Endothelial cell of umbilical vein (primary cell): ENCODE results near the gene ASIC5. TPM values are rescaled to one million over a fixed set of nuclear protein-coding genes. Genes with fewer than 3 reads are reported as not detected.

ENCODE experiments used
- BruUV-seq: library from RNA; stranded (reverse); fragments of 400-500 nt; replicated peaks from 2 replicates; lab custom pipeline; 2021; lab: Mats Ljungman, UMichigan
- CTCF ChIA-PET: fragments of 300-600, 350-600 bp; sonication (Branson Sonifier 250); formaldehyde crosslinking; loops from one replicate; lab custom pipeline; 2021; ENCODE audit warnings: antibody characterized with exemption, inconsistent platforms; lab: Charles Lee
- POLR2A ChIA-PET: fragments of 300-600, 350-600 bp; sonication (Branson Sonifier 250); formaldehyde crosslinking; loops from one replicate; lab custom pipeline; 2021; ENCODE audit warnings: antibody characterized with exemption, inconsistent platforms; lab: Charles Lee
- DNase-seq: peaks from one replicate; pipeline ENCODE4 v3.0.0-alpha.2; 2011; ENCODE audit warnings: low read depth, low spot score
- FAIRE-seq: peaks from 2 replicates; lab custom pipeline; 2011; peaks lifted over from hg19 to GRCh38; lab: Jason Lieb, UNC
- H2AFZ ChIP-seq: 2 replicates; pipeline ENCODE4 v1.6.0; 2012; ENCODE audit warnings: low read depth, low read length, control low read depth, inconsistent platforms
- H3K27ac ChIP-seq: 2 replicates; pipeline ENCODE4 v1.5.1; 2011; ENCODE audit warnings: low read depth, mild to moderate bottlenecking, control low read depth, low read length, moderate library complexity; ENCODE audit not compliant: insufficient read depth
- H3K27me3 ChIP-seq, 2 experiments: 2 replicates each; pipeline versions ENCODE4 v1.6.0 to v1.6.1; 2011; ENCODE audit warnings: low read length in 2 of 2, mixed read lengths in 1 of 2; ENCODE audit not compliant: control insufficient read depth in 2 of 2, insufficient read depth in 2 of 2
- H3K36me3 ChIP-seq, 2 experiments: 2 replicates in 1 of 2; 3 replicates in 1 of 2; pipeline ENCODE4 v1.5.1; 2011; ENCODE audit warnings: low read length in 2 of 2, mild to moderate bottlenecking in 1 of 2, moderate library complexity in 1 of 2; ENCODE audit not compliant: control insufficient read depth in 2 of 2, insufficient read depth in 2 of 2; ENCODE audit errors: extremely low read depth in 1 of 2
- H3K4me1 ChIP-seq: 3 replicates; pipeline ENCODE4 v1.5.1; 2011; ENCODE audit warnings: mild to moderate bottlenecking, low read length; ENCODE audit not compliant: control insufficient read depth, insufficient read depth; ENCODE audit errors: extremely low read depth
- H3K4me2 ChIP-seq: 2 replicates; pipeline ENCODE4 v1.6.1; 2011; ENCODE audit warnings: low read length, control low read depth, mixed read lengths; ENCODE audit not compliant: insufficient read depth
- H3K4me3 ChIP-seq, 3 experiments: fragments of 200-600 bp in 1 of 3; sonication (generic), shearing (Covaris generic) in 1 of 3; replicated peaks in 1 of 3; 2 replicates each; pipeline ENCODE4 v1.5.1; 2011 to 2016; ENCODE audit warnings: control low read depth in 3 of 3, low read length in 3 of 3, mild to moderate bottlenecking in 2 of 3, inconsistent platforms in 1 of 3, low read depth in 1 of 3, moderate library complexity in 1 of 3; ENCODE audit not compliant: insufficient read depth in 1 of 3
- H3K79me2 ChIP-seq: 2 replicates; pipeline ENCODE4 v1.6.0; 2012; ENCODE audit warnings: low read length, inconsistent platforms; ENCODE audit not compliant: control insufficient read depth, insufficient read depth
- H3K9ac ChIP-seq: replicated peaks from 2 replicates; pipeline ENCODE3; 2011; ENCODE audit warnings: low read length, control low read depth; ENCODE audit not compliant: insufficient read depth; ENCODE audit errors: extremely low read depth
- H3K9me1 ChIP-seq: replicated peaks from 3 replicates; pipeline ENCODE4 v1.6.0; 2011; ENCODE audit warnings: mild to moderate bottlenecking, low read length; ENCODE audit not compliant: control insufficient read depth, insufficient read depth; ENCODE audit errors: extremely low read depth
- H3K9me3 ChIP-seq: replicated peaks from 2 replicates; pipeline ENCODE4 v1.5.1; 2012; ENCODE audit warnings: low read length, inconsistent platforms; ENCODE audit not compliant: control insufficient read depth, insufficient read depth
- H4K20me1 ChIP-seq: replicated peaks from 2 replicates; pipeline ENCODE3; 2011; ENCODE audit warnings: mild to moderate bottlenecking, low read length; ENCODE audit not compliant: control insufficient read depth, insufficient read depth; ENCODE audit errors: extremely low read depth
- CTCF ChIP-seq, 2 donors: IDR thresholded peaks; 1 replicate in 1 of 2; 2 replicates in 1 of 2; pipeline ENCODE4 v1.5.1; 2011; ENCODE audit warnings: low read length in 2 of 2, mild to moderate bottlenecking in 2 of 2, moderate library complexity in 2 of 2, control low read depth in 1 of 2, inconsistent platforms in 1 of 2, low read depth in 1 of 2; ENCODE audit not compliant: insufficient read depth in 1 of 2; ENCODE audit errors: extremely low read depth in 1 of 2
- EZH2 ChIP-seq: IDR thresholded peaks from 2 replicates; pipeline ENCODE4 v1.6.1; 2012; ENCODE audit warnings: borderline replicate concordance, low read depth, mild to moderate bottlenecking, moderate library complexity, low read length, inconsistent platforms; ENCODE audit not compliant: severe bottlenecking
- FOS ChIP-seq: IDR thresholded peaks from 2 replicates; pipeline ENCODE4 v1.6.1; 2011; ENCODE audit warnings: mild to moderate bottlenecking, low read length, moderate library complexity, borderline replicate concordance; ENCODE audit not compliant: insufficient read depth
- GATA2 ChIP-seq: IDR thresholded peaks from 2 replicates; pipeline ENCODE4 v1.7.0; 2011; ENCODE audit warnings: low read depth, mild to moderate bottlenecking, moderate library complexity, mixed read lengths, low read length; ENCODE audit not compliant: insufficient read length, insufficient read depth
- JUN ChIP-seq: IDR thresholded peaks from 2 replicates; pipeline ENCODE4 v1.6.1; 2011; ENCODE audit warnings: borderline replicate concordance, low read depth; ENCODE audit not compliant: insufficient read length, insufficient read depth
- MAX ChIP-seq: IDR thresholded peaks from 2 replicates; pipeline ENCODE4 v1.6.1; 2011; ENCODE audit not compliant: insufficient read depth, insufficient read length
- MYC ChIP-seq: IDR thresholded peaks from one replicate; pipeline ENCODE4 v1.6.1; 2011; ENCODE audit warnings: mild to moderate bottlenecking, low read depth, low read length
- POLR2A ChIP-seq: IDR thresholded peaks from 2 replicates; pipeline ENCODE4 v1.6.1; 2012; ENCODE audit warnings: low read depth, mild to moderate bottlenecking, control low read depth, low read length
- POLR2AphosphoS5 ChIP-seq: IDR thresholded peaks from 2 replicates; pipeline ENCODE4 v1.6.1; 2012; ENCODE audit warnings: low read depth, mild to moderate bottlenecking, control low read depth, low read length, moderate library complexity; ENCODE audit not compliant: insufficient read depth
- dilution Hi-C: fragments of 300-500 bp; cut with MboI; formaldehyde crosslinking; loops from one replicate; pipeline ENCODE4 v1.15.0; 2019; ENCODE audit warnings: low sequenced_read_pairs; ENCODE audit not compliant: extremely low pct_ligation_motif_present
- intact Hi-C: fragments of 100-400 bp; cut with micrococcal nuclease; formaldehyde crosslinking; loops from one replicate; pipeline ENCODE4 v1.10.0; 2022
- polyA plus RNA-seq, 4 experiments: library from polyadenylated mRNA; depleted of rRNA in 3 of 4; stranded (reverse) in 3 of 4; unstranded in 1 of 4; fragments of >200 nt; gene quantifications; 2 replicates each; pipeline versions ENCODE4 v1.2.1 to v1.2.3, GENCODE V29; 2011 to 2012; ENCODE audit warnings: missing spikeins in 1 of 4
- total RNA-seq: library from RNA; stranded (reverse); gene quantifications from 2 replicates; pipeline ENCODE4 v1.2.3, GENCODE V29; 2021

Gene ASIC5
- total and polyA plus RNA-seq, 2 donors (not counting 3 experiments of a cell fraction or from before 2014, with no cell fraction given) = not detected

GRCh38 chr4:155904331-155904730 is 38.3 kb upstream of the ASIC5 start:
- H3K4me2 ChIP-seq = no peak overlapping the region
- no peaks in the 10 kb centered on the region for H3K4me1 ChIP-seq
- DNase-seq (no peak), FAIRE-seq (no peak)
- dilution Hi-C loops (no loop called here), intact Hi-C loops (no loop called here)
- H3K27ac ChIP-seq = no peak overlapping the region
- no peaks in the 10 kb centered on the region for H4K20me1 ChIP-seq
- no peaks in the 10 kb centered on the region for H3K79me2 ChIP-seq
- TF ChIP-seq EZH2 = no peak
- no peak for TF ChIP-seq POLR2A
- TF ChIP-seq MAX = no peak
- TF ChIP-seq GATA2 = no peak
- no peak for TF ChIP-seq JUN
- TF ChIP-seq MYC = no peak
- TF ChIP-seq CTCF (IDR thresholded peaks at IDR 0.05; ENCODE audit: extremely low read depth in 1 of 2, insufficient read depth in 1 of 2, low read depth in 1 of 2, low read length in 2 of 2) = no peak
- no peak for TF ChIP-seq FOS
- no peak for TF ChIP-seq POLR2AphosphoS5
- no peaks in the 10 kb centered on the region for H3K36me3 ChIP-seq
- H3K9ac ChIP-seq = no peak overlapping the region
- ChIA-PET POLR2A (no interaction called here), CTCF (no interaction called here)
- no peak overlapping the region for H3K4me3 ChIP-seq
- no peaks in the 10 kb centered on the region for H3K9me3 ChIP-seq
- H2AFZ ChIP-seq = no peak overlapping the region
- BruUV-seq = no TSS peak
- no peaks in the 10 kb centered on the region for H3K9me1 ChIP-seq
- no peaks in the 10 kb centered on the region for H3K27me3 ChIP-seq
